ENCODE measurements around the gene ZC3H18.

Gene ZC3H18

GRCh38 chr16:88630941-88631340 is 60.7 kb downstream of the ZC3H18 start:
- ATAC-seq, result no peak

GRCh38 chr16:88631384-88631783 is 61.2 kb downstream of the ZC3H18 start:
- no peak for ATAC-seq
- TF ChIP-seq PPARA (CRISPR knock-in tag; IDR thresholded peaks at IDR 0.05; ENCODE audit: borderline replicate concordance), result no peak
- TF ChIP-seq CREB5 (CRISPR knock-in tag; IDR thresholded peaks at IDR 0.05; ENCODE audit: low read depth), result no peak
- no peak for TF ChIP-seq POU6F1 (CRISPR knock-in tag; IDR thresholded peaks at IDR 0.05; ENCODE audit: borderline replicate concordance, low read depth)
- no peak for TF ChIP-seq ISL1 (CRISPR knock-in tag; IDR thresholded peaks at IDR 0.05)
- no peak for TF ChIP-seq ZFP3 (CRISPR knock-in tag; IDR thresholded peaks at IDR 0.05)
- no peak for TF ChIP-seq BACH2 (CRISPR knock-in tag; IDR thresholded peaks at IDR 0.05; ENCODE audit: borderline replicate concordance)
- TF ChIP-seq ARNTL (CRISPR knock-in tag; IDR thresholded peaks at IDR 0.05; ENCODE audit: borderline replicate concordance, low read depth), result no peak
- TF ChIP-seq ZC3H10 (CRISPR knock-in tag; IDR thresholded peaks at IDR 0.05), result no peak
- no peak for TF ChIP-seq ZNF70 (CRISPR knock-in tag; IDR thresholded peaks at IDR 0.05)
- no peak for TF ChIP-seq ZFP30 (CRISPR knock-in tag; IDR thresholded peaks at IDR 0.05)
- no peak for TF ChIP-seq TSHZ2 (CRISPR knock-in tag; IDR thresholded peaks at IDR 0.05)
- TF ChIP-seq RARB (CRISPR knock-in tag; IDR thresholded peaks at IDR 0.05), result no peak
- TF ChIP-seq ZNF8 (CRISPR knock-in tag; IDR thresholded peaks at IDR 0.05), result no peak
- no peak for TF ChIP-seq TOX (CRISPR knock-in tag; IDR thresholded peaks at IDR 0.05; ENCODE audit: borderline replicate concordance)
- no peak for TF ChIP-seq ESRRG (CRISPR knock-in tag; IDR thresholded peaks at IDR 0.05)
- TF ChIP-seq SNAI2 (CRISPR knock-in tag; IDR thresholded peaks at IDR 0.05), result no peak
- TF ChIP-seq OSR1 (CRISPR knock-in tag; IDR thresholded peaks at IDR 0.05), result no peak
- TF ChIP-seq ZNF565 (CRISPR knock-in tag; conservative IDR thresholded peaks at IDR 0.05; ENCODE audit: low read depth), result no peak
- no peak for TF ChIP-seq GLIS3 (CRISPR knock-in tag; IDR thresholded peaks at IDR 0.05)

More at GRCh38 chr16:88630941-88631340, 60.7 kb downstream of the ZC3H18 start:
- no peak for TF ChIP-seq BACH2 (CRISPR knock-in tag; IDR thresholded peaks at IDR 0.05; ENCODE audit: borderline replicate concordance)
- no peak for TF ChIP-seq POU6F1 (CRISPR knock-in tag; IDR thresholded peaks at IDR 0.05; ENCODE audit: borderline replicate concordance, low read depth)

- ATAC-seq, result no peak
- no peak for TF ChIP-seq SNAI2 (CRISPR knock-in tag; IDR thresholded peaks at IDR 0.05)
- TF ChIP-seq ZNF70 (CRISPR knock-in tag; IDR thresholded peaks at IDR 0.05), result no peak
- no peak for TF ChIP-seq TOX (CRISPR knock-in tag; IDR thresholded peaks at IDR 0.05; ENCODE audit: borderline replicate concordance)
- TF ChIP-seq ZC3H10 (CRISPR knock-in tag; IDR thresholded peaks at IDR 0.05), result no peak
- no peak for TF ChIP-seq CSDC2 (CRISPR knock-in tag; IDR thresholded peaks at IDR 0.05)
- no peak for TF ChIP-seq ARNTL (CRISPR knock-in tag; IDR thresholded peaks at IDR 0.05; ENCODE audit: borderline replicate concordance, low read depth)
- TF ChIP-seq POU6F1 (CRISPR knock-in tag; IDR thresholded peaks at IDR 0.05; ENCODE audit: borderline replicate concordance, low read depth), result no peak
- TF ChIP-seq RARB (CRISPR knock-in tag; IDR thresholded peaks at IDR 0.05), result no peak
- TF ChIP-seq TCF4 (CRISPR knock-in tag; IDR thresholded peaks at IDR 0.05; ENCODE audit: borderline replicate concordance), result no peak
- no peak for TF ChIP-seq PATZ1 (CRISPR knock-in tag; IDR thresholded peaks at IDR 0.05; ENCODE audit: borderline replicate concordance)
- TF ChIP-seq TSHZ2 (CRISPR knock-in tag; IDR thresholded peaks at IDR 0.05), result no peak
- TF ChIP-seq ZNF8 (CRISPR knock-in tag; IDR thresholded peaks at IDR 0.05), result no peak
- no peak for TF ChIP-seq ISL1 (CRISPR knock-in tag; IDR thresholded peaks at IDR 0.05)
- no peak for TF ChIP-seq PPARA (CRISPR knock-in tag; IDR thresholded peaks at IDR 0.05; ENCODE audit: borderline replicate concordance)
These were observed 61.9 kb downstream of the ZC3H18 start for GRCh38 chr16:88631920-88632586.

Measured in SK-N-SH treated with all-trans-retinoic acid at 6 μM for 48 hours (cell line).